ENCODE measurements around the gene SDK2. TPM values are rescaled to one million over a fixed set of nuclear protein-coding genes. Genes with fewer than 3 reads are reported as not detected.

The SDK2 gene
- polyA plus RNA-seq, 1 donor from 2014 or later = 3.3 TPM

DNA sequence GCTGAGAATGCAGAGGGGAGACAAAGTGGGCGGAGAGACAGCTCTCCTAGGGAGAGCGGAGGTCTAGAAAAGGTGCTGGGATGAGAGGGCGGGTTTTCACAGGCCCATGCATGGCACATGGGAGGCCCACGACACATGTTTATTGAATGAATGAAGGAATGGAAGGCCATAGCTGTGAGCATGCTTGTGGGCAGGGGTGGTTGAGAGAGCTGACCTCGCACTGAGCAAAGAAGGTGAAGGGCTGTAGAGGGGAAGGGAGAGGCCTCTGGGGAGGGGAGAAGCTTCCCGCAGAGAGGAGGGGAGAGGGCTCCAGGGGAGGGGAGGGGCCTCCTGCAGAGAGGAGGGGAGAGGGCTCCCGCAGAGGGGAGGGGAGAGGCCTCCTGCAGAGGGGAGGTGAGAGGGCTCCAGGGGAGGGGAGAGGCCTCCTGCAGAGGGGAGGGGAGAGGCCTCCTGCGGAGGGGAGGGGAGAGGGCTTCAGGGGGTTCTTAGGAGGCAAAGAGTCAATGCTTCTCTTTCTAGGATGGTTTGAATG, 27.3 kb downstream of the SDK2 start:
- Mint-ChIP-seq H3K4me1 (peaks cover 15 to 25% (median 19%) of the 10 kb centered on the region in 3 donors), H3K36me3 (peaks cover under 1% of the 10 kb centered on the region), H3K9me3 (peaks cover 0 to 7% (median 6%) of the 10 kb centered on the region in 3 donors), H3K27ac (no peak overlapping the region), H3K4me3 (peak overlapping the region in 1 of 4 donors; percentile 88), H3K27me3 (peaks cover 2% of the 10 kb centered on the region)

DNA sequence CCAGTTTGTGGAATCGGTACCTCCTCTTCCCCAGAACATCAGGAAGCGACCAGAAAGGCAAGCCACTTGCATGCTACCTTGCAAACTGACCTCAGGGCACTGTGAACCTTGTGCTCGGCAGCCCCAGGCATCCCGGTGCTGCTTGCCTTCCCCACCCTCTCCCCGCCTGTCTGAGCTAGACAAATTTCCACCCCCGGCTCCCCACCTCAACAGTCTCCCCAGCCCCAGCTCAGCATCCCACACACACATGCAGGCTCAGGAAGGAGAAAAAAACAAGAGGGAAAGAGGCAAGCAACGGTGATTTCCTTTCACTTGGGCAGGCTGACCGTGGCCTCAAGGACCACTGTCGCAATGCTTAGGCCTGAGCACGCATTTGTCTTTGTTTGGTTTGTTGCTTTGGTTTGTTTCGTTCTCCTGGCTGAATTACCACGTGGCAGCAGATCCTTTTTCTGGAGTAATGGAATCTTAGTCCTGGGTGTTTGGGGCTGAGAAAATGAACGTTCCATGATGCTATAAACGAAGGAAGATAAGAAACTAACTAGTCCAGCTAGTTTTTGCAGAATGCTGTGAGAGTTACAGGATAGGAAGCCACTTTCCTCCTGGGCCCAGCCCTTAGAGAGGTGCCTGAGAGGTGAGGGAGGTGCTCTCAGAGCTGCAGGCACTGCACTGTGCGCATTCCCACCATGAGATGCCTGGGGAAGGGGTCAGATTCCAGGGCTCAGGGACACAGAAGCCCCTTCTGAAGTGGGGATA, 27.9 kb downstream of the SDK2 start:
- Mint-ChIP-seq H3K9me3 (peaks cover 0 to 7% (median 6%) of the 10 kb centered on the region in 3 donors), H3K4me1 (peaks cover 15 to 24% (median 18%) of the 10 kb centered on the region in 3 donors), H3K27ac (peak overlapping the region in 1 of 3 donors; percentile 24), H3K36me3 (no peaks in the 10 kb centered on the region), H3K4me3 (peak overlapping the region in 1 of 4 donors; percentile 2), H3K27me3 (peaks cover 2% of the 10 kb centered on the region)

- Mint-ChIP-seq H3K27ac (no peak overlapping the region), H3K36me3 (peaks cover 1% of the 10 kb centered on the region), H3K4me3 (no peak overlapping the region), H3K27me3 (peaks cover 2% of the 10 kb centered on the region), H3K4me1 (peaks cover 4 to 16% (median 10%) of the 10 kb centered on the region in 3 donors), H3K9me3 (peaks cover 0 to 3% (median 2%) of the 10 kb centered on the region in 3 donors)
These were observed 30.0 kb downstream of the SDK2 start for GRCh38 chr17:73614256-73614655.

DNA sequence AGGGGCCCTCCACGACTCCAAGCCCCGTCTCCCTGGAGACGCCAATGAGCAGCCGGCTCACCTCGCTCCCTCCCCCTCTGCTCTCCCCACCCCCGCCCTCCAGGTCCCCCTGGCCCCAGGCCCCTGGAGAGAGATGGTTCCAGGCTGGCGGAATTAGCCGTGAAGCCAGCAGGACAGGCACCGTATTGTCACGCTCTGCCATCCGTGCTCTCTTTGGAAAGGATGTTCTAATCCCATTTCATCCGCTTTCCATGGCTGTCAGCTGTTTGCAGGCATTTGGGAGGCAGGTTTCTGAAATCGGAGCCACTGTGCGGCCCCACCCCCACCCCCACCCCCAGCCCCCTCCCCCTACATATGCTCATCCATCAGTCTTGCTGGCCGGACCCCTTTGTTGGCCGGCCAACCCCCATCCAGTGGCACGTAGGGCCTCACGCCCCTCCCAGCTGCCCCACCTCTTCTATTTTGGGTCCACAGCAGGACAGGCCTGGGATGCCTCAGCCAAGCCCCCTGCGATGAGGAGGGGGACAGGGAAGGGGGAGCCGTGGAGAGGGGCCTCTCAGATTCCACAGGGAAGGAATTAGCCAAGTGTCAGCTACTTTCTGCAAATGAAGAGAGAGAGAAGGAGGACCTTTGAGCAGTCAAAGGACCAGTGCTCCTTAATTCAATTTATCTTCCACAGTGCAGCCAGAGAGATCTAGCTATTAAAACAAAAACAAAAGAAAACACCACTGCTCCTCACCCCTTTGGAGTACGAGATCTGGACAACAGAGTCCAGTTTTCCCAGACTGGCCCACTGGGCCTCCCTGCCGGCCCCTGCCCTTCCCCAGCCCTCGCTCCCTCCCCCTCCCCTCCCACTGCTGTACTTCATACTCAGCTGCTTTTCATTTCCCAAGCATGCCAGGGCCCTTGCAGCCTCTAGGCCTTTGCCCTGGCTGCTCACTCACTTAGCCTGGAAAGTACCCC, 30.7 kb downstream of the SDK2 start:
- peaks cover 5% of the 10 kb centered on the region for H3K36me3 Mint-ChIP-seq
- H3K27ac Mint-ChIP-seq = no peak overlapping the region
- no peaks in the 10 kb centered on the region for H3K9me3 Mint-ChIP-seq
- H3K27me3 Mint-ChIP-seq = peaks cover 2% of the 10 kb centered on the region
- peaks cover 9 to 17% (median 11%) of the 10 kb centered on the region in 3 donors for H3K4me1 Mint-ChIP-seq
- no peak overlapping the region for H3K4me3 Mint-ChIP-seq

- Mint-ChIP-seq H3K4me3 (no peak overlapping the region), H3K36me3 (peaks cover 7% of the 10 kb centered on the region), H3K27me3 (peaks cover 2% of the 10 kb centered on the region), H3K27ac (no peak overlapping the region), H3K9me3 (no peaks in the 10 kb centered on the region), H3K4me1 (peaks cover 9 to 17% (median 11%) of the 10 kb centered on the region in 3 donors)
These were observed 32.2 kb downstream of the SDK2 start for GRCh38 chr17:73612031-73612472.

DNA sequence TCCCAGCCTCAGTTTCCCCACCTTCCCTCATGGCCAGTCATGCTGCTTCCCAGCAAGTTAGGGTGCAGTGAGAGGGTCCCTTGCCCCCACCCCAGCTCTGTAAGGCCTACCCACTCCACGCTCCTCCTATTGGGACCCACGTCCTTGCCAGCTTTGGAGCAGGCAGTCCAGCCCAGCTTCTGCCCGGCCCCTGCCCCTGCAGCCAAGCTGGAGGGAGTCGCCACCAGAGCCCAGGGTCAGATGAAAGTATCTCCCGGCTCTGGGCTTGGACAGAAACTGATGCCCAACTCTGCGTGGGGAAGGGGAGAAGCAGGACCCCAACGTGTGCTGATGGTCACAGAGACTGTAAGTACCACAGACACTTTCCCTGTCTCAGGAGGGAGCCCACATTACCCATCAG, 32.6 kb downstream of the SDK2 start:
- peaks cover 9% of the 10 kb centered on the region for H3K36me3 Mint-ChIP-seq
- H3K9me3 Mint-ChIP-seq = no peaks in the 10 kb centered on the region
- peaks cover 9 to 15% (median 11%) of the 10 kb centered on the region in 3 donors for H3K4me1 Mint-ChIP-seq
- H3K27ac Mint-ChIP-seq = no peak overlapping the region
- peaks cover 2% of the 10 kb centered on the region for H3K27me3 Mint-ChIP-seq
- no peak overlapping the region for H3K4me3 Mint-ChIP-seq

DNA sequence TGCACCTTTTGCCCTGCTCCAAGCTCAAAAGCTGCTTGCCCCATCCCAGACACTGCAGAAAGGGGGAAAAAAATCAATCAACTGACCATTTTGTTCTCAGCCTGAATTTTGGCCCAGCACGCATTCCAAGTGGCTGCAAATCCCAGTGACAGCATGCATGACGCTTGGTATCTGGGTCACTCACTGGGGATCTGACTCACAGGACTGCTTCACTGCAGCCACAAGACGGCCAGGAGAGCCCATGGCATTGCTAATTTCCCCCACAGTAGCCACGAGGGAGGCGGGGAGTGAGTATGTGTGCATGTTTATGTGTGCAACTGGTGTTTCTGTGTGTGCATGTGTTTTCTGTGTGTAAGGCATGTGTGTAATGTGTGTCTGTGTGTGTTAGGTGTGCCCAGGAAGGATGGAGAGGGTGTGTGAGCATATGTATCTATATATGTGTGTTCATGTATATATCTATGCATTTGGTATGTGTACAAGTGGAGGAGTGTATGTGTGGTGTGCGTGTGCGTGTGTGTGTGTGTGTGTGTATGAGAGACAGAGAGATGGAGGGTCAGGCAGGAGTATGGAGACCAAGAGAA, 33.8 kb downstream of the SDK2 start:
- Mint-ChIP-seq H3K36me3 (peaks cover 9% of the 10 kb centered on the region), H3K27ac (no peak overlapping the region), H3K4me1 (peaks cover 7 to 9% (median 7%) of the 10 kb centered on the region in 3 donors), H3K9me3 (no peaks in the 10 kb centered on the region), H3K4me3 (peak overlapping the region in 1 of 4 donors; percentile 1), H3K27me3 (no peaks in the 10 kb centered on the region)

DNA sequence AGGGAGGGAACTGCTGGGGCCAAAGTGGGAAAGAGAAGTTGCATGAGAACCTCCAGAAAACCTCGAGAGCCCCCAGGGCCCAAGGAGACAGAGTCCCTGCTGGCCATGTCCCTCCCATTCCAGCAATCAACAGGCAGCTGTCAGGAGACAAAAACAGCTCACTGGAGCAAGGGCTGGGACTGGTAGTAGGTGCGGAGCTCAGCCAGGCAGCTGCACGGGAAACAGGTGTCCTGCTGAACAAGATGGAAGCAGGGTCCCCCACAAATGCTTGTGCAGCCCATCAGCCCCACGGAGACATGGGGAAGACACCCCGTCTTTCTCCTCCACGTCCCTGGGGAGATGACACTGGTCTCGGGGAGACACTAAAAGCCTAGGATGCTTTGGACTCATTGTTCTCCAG, 34.5 kb downstream of the SDK2 start:
- H3K27ac Mint-ChIP-seq = no peak overlapping the region
- H3K4me1 Mint-ChIP-seq = peaks cover 7 to 9% (median 9%) of the 10 kb centered on the region in 3 donors
- no peaks in the 10 kb centered on the region for H3K9me3 Mint-ChIP-seq
- H3K27me3 Mint-ChIP-seq = no peaks in the 10 kb centered on the region
- peaks cover 9% of the 10 kb centered on the region for H3K36me3 Mint-ChIP-seq
- H3K4me3 Mint-ChIP-seq = no peak overlapping the region

DNA sequence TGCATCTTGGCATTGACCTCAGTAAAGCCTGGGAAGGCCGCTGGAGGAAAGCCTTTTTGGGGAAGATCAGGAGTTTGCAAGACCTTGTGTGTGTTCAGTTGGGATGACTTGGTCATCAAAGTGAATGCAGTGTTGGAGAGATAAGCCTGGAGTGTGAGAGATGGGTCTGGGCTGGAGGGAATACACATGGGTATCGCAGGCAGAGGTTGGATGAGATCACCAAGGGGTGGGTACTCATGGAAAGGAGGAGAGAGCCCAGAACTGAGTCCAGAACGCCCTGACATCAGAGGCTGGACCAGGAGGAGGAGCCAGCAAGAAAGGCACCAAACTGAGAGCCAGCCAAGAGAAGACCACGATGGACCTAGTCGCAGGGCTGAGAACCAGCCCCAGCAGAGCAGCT, 35.2 kb downstream of the SDK2 start:
- Mint-ChIP-seq H3K27ac (peak overlapping the region in 1 of 3 donors; percentile 25), H3K9me3 (peaks cover 0 to 2% (median 0%) of the 10 kb centered on the region in 3 donors), H3K4me3 (no peak overlapping the region)

GRCh38 chr17:73605444-73605843, 38.8 kb downstream of the SDK2 start:
- Mint-ChIP-seq H3K27ac (peak overlapping the region in 1 of 3 donors; percentile 58), H3K9me3 (peaks cover 0 to 7% (median 0%) of the 10 kb centered on the region in 3 donors), H3K4me3 (no peak overlapping the region), H3K27me3 (no peaks in the 10 kb centered on the region), H3K36me3 (peaks cover 7% of the 10 kb centered on the region), H3K4me1 (peaks cover 3 to 9% (median 6%) of the 10 kb centered on the region in 3 donors)

More for the DNA sequence above, 35.2 kb downstream of the SDK2 start:
- Mint-ChIP-seq H3K4me1 (peaks cover 7 to 9% (median 8%) of the 10 kb centered on the region in 3 donors), H3K27me3 (no peaks in the 10 kb centered on the region), H3K36me3 (peaks cover 9% of the 10 kb centered on the region)

DNA sequence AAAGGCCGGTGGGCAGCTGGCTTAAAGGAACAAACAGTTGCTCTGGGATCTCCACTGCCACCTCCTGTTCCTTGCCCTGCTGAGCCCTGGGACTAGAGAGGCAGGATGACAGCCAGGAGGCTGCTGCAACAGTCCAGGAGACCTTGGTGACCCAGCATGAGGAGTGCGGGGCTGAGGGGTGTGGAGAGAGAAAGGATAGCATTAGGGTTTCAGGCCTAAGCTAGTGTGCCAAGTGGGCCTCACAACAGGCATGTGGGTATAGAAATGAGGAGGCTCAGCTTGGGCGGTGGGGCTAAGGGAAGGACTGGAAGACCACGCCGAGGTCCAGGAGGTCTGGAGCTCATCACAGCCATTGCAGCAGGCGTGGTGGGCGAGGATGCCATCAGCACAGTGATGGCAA, 39.8 kb downstream of the SDK2 start:
- Mint-ChIP-seq H3K4me1 (peaks cover 4 to 9% (median 9%) of the 10 kb centered on the region in 3 donors), H3K4me3 (peak overlapping the region in 1 of 4 donors; percentile 65), H3K27me3 (no peaks in the 10 kb centered on the region), H3K27ac (peak overlapping the region in 1 of 3 donors; percentile 58), H3K9me3 (peaks cover 0 to 7% (median 0%) of the 10 kb centered on the region in 3 donors), H3K36me3 (peaks cover 7% of the 10 kb centered on the region)

GRCh38 chr17:73603971-73604370, 40.3 kb downstream of the SDK2 start:
- peaks cover 0 to 7% (median 0%) of the 10 kb centered on the region in 3 donors for H3K9me3 Mint-ChIP-seq
- peaks cover 3 to 7% (median 4%) of the 10 kb centered on the region in 3 donors for H3K4me1 Mint-ChIP-seq
- no peaks in the 10 kb centered on the region for H3K27me3 Mint-ChIP-seq
- H3K27ac Mint-ChIP-seq = no peak overlapping the region
- peaks cover 7% of the 10 kb centered on the region for H3K36me3 Mint-ChIP-seq
- peak overlapping the region in 1 of 4 donors; percentile 28 for H3K4me3 Mint-ChIP-seq

GRCh38 chr17:73600103-73600871, 44.0 kb downstream of the SDK2 start:
- Mint-ChIP-seq H3K27me3 (no peaks in the 10 kb centered on the region), H3K4me1 (peaks cover 0 to 16% (median 13%) of the 10 kb centered on the region in 3 donors), H3K9me3 (peaks cover 0 to 7% (median 0%) of the 10 kb centered on the region in 3 donors), H3K36me3 (peaks cover 2% of the 10 kb centered on the region), H3K4me3 (no peak overlapping the region), H3K27ac (no peak overlapping the region)

DNA sequence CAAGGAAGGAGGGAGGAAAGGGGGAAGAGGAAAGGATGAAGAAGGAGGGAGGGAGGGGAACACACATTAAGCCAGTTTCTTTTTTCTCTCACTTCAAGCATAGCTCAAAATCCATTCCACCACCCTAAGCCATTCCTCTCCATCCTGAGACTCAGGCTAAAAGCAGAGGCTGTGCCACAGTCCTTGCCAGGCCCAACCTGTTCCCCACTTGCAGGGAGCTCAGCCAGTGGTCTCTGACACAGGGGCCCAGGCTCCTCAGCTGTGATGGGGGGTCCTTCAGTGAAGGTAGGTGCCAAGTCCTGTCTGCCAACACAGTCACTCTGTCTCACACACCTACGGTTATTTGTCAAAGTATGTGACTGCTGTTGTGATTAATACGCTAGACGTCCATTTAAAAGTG, 44.6 kb downstream of the SDK2 start:
- no peaks in the 10 kb centered on the region for H3K27me3 Mint-ChIP-seq
- no peak overlapping the region for H3K27ac Mint-ChIP-seq
- H3K4me3 Mint-ChIP-seq = no peak overlapping the region
- peaks cover 0 to 6% (median 0%) of the 10 kb centered on the region in 3 donors for H3K9me3 Mint-ChIP-seq
- H3K4me1 Mint-ChIP-seq = peaks cover 3 to 18% (median 14%) of the 10 kb centered on the region in 3 donors
- peaks cover 2% of the 10 kb centered on the region for H3K36me3 Mint-ChIP-seq
